Activated naive CD4-positive, alpha-beta T cell treated with anti-CD3 and anti-CD28 coated beads, Interleukin-2, amount 50 U/mL, for 24 hours (primary cell): ENCODE measurements around the gene VAPB.

Source experiments
- H3K27ac Mint-ChIP-seq: one replicate; pipeline ENCODE4 v1.8.0; 2021; ENCODE audit warnings: mild to moderate bottlenecking, mixed read lengths
- H3K27me3 Mint-ChIP-seq: one replicate; pipeline ENCODE4 v1.8.0; 2021; ENCODE audit warnings: mixed read lengths
- H3K36me3 Mint-ChIP-seq: one replicate; pipeline ENCODE4 v1.8.0; 2021; ENCODE audit warnings: mixed read lengths
- H3K4me1 Mint-ChIP-seq: one replicate; pipeline ENCODE4 v1.8.0; 2021; ENCODE audit warnings: mixed read lengths
- H3K4me3 Mint-ChIP-seq: one replicate; pipeline ENCODE4 v1.8.0; 2021; ENCODE audit warnings: mild to moderate bottlenecking, mixed read lengths
- H3K9me3 Mint-ChIP-seq: one replicate; pipeline ENCODE4 v1.8.0; 2021; ENCODE audit warnings: mixed read lengths

The VAPB gene

DNA sequence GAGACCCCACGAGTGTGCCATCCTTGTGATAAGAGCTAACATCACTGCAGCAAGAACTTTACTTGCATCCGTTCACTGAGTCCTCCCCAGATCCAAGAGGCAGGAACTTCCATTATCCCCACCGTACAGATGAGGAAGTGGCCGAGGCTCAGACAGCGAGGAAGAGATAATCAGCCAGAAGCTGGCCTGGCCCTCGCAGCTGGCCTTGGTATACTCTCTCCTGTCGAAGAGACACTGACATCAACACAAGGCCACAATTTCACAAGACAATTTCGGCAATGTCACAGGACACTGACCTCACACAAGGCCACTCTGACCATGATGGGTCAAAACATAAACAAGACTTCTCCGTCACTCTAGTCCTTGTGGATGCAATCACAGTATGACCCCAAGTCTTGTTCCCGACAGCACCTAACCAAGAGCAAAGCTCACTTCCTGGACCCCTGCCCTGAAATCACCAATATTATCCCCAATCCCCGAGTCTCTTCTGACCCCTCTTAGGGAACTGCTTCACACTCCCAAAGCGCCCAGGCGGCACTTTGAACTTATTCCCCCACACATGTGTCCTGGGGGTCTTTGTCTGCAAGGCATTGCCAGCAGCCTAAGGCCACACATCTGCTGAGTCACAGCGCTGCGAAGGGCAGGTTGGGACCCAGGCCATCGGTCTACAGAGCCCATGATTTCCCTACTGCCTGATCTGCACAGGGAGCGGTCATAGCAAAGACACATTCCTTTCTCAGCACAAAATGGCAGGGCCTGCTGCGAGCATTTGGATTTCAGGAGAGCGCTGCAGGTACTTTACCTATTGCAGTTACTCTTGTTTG is 14.8 kb upstream of the VAPB start:
- Mint-ChIP-seq H3K36me3 (no peaks in the 10 kb centered on the region), H3K9me3 (no peaks in the 10 kb centered on the region), H3K27me3 (peaks cover 1% of the 10 kb centered on the region), H3K4me3 (no peak overlapping the region), H3K27ac (no peak overlapping the region), H3K4me1 (no peaks in the 10 kb centered on the region)

DNA sequence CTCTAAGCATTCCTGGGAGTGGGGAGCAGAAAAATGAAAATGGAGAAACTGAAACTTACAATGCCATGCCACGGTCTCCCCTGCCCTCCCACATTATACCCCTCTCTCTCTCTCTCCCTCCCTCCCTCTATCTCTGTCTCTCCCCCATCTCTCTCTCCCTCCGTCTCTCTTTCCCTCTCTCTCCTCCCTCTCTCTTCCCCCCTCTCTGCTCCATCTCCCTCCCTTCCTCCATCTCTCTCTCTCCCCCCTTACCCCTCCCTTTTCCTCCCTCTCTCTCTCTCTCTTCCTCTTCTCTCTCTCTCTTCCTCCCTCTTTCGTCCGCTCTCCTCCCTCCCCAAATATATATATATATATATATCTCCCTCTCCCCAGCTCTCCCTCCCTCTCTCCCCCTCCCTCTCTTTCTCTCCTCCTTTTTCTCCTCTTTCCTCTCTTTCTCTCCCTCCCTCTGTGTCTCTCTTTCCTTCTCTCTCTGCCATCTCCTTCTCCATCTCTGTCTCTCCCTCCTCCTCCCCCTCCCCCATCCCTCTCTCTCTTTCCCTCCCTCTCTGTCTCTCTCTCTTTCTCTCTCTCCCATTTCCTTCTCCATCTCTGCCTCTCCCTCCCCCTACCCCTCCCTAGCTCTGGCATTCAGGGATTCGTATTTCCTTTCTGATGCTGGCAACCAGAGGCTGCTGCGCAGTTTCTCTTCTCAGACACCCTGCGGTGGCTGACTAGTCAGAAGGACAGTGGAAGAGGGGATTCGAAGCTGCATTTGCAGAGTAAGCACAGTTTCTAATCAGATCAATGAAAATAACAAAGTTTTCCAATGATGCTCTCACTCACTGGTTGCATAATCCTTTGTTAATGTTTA is 13.9 kb upstream of the VAPB start:
- H3K27me3 Mint-ChIP-seq = peaks cover 3% of the 10 kb centered on the region
- H3K9me3 Mint-ChIP-seq = no peaks in the 10 kb centered on the region
- no peak overlapping the region for H3K4me3 Mint-ChIP-seq
- no peaks in the 10 kb centered on the region for H3K36me3 Mint-ChIP-seq
- no peaks in the 10 kb centered on the region for H3K4me1 Mint-ChIP-seq
- no peak overlapping the region for H3K27ac Mint-ChIP-seq

DNA sequence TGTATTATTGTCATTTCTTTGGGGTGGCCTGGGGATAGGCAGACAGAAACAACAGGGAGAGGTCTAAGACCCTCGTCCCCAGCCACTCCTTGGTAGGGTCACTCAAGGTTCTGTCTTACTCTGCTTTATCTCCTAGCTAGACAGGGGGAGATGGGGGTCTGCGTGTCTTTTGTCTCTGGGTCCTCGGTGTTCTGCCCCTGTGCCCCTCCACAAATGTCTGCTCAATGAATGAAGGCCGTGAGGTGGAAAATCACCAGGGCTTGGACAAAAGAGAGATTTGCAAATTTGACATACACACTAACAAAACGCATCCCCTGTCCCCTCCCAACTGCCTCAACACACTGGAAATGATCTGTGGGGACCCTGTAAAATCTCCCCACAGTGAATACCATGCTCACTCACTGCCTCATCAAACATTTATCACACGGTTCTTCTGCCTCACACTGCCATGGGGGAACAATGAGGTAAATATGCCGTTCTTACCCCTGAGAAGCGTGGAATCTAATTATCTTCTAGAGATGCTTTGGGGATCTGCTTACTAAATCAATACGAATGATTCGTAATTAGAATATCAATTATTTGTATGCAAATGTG is 13.2 kb upstream of the VAPB start:
- Mint-ChIP-seq H3K27me3 (peaks cover 3% of the 10 kb centered on the region), H3K4me1 (no peaks in the 10 kb centered on the region), H3K4me3 (no peak overlapping the region), H3K36me3 (peaks cover 2% of the 10 kb centered on the region), H3K9me3 (no peaks in the 10 kb centered on the region), H3K27ac (no peak overlapping the region)

DNA sequence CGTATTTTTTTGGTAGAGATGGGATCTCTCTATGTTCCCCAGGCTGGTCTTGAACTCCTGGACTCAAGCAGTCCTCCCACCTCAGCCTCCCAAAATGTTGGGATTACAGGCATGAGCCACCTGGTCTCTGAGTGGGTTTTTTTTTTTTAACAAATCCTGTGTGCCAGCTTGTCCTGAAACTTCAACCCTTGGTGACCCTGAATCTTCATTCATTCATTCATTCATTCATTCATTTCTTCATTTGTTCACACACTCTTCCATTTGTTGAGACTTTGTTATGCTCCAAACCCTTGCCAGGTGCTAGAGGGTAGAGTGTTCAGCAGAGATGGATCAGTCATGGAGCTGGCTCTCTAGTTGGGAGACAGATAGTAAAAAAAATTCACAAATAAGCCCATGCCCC is 12.0 kb upstream of the VAPB start:
- Mint-ChIP-seq H3K4me1 (no peaks in the 10 kb centered on the region), H3K4me3 (no peak overlapping the region), H3K36me3 (peaks cover 3% of the 10 kb centered on the region), H3K9me3 (no peaks in the 10 kb centered on the region), H3K27ac (no peak overlapping the region), H3K27me3 (peaks cover 7% of the 10 kb centered on the region)

DNA sequence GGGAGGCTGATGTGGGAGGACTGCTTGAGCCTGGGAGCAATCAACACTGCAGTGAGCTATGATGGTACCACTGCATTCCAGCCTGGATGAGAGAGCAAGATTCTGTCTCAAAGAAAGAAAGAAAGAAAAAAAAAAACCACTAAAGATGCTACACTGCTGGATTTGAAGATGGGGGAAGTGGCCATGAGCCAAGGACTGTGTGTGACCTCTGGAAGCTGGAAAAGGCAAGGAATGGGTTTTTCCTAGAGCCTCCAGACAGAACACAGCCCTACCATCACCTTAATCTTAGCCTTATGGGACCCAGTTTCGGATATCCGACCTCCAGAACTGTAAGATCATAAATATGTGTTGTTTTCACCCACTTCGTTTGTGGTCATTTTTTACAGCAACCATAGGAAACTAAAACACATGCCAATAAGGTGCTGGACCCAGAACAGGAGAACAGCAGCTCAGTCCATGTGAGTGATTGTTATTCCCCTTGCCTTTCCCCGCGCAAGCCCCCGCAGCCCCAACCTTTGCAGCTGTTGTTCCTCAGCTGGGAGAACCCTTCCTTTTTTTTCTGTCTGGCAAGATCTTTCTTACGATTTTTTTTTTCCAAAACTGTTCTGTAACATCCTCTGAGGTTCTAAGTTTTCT is 11.1 kb upstream of the VAPB start:
- Mint-ChIP-seq H3K4me1 (no peaks in the 10 kb centered on the region), H3K27me3 (peaks cover 7% of the 10 kb centered on the region), H3K9me3 (no peaks in the 10 kb centered on the region), H3K4me3 (no peak overlapping the region), H3K36me3 (peaks cover 3% of the 10 kb centered on the region), H3K27ac (no peak overlapping the region)

DNA sequence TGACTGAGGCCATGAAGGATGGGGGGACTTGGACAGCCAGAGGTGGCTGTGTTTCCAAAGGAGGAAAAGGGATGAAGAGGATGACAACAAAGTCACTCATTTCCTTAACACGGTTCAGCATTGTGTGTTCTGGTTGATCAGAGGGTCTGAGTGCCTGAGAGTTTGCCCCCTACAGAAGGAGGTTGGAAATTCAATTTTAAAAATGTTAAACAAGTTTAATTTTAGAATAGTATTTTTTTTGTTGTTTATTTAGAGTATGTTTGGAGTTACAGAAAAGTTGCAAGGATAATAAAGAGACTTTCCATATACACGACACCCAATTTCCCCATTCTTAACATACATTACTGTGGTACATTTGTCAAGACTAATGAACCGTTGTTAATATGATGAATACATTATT is 10.3 kb upstream of the VAPB start:
- Mint-ChIP-seq H3K36me3 (peaks cover 3% of the 10 kb centered on the region), H3K4me3 (no peak overlapping the region), H3K9me3 (no peaks in the 10 kb centered on the region), H3K27ac (no peak overlapping the region), H3K4me1 (no peaks in the 10 kb centered on the region), H3K27me3 (peaks cover 7% of the 10 kb centered on the region)

DNA sequence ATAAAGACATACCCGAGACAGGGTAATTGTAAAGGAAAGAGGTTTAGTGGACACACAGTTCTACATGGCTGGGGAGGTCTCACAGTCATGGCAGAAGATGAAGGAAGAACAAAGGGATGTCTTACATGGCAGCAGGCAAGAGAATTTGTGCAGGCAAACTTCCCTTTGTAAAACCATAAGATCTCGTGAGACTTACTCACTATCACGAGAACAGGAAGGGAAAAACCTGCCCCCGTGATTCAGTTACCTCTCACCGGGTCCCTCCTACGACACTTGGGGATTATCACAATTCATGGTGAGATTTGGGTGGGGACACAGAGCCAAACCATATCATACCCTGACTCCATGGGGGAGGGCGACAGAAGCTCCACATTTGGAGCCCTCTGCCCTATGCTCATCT is 7.4 kb upstream of the VAPB start:
- Mint-ChIP-seq H3K36me3 (peaks cover 3% of the 10 kb centered on the region), H3K9me3 (no peaks in the 10 kb centered on the region), H3K27ac (no peak overlapping the region), H3K4me1 (no peaks in the 10 kb centered on the region), H3K4me3 (no peak overlapping the region), H3K27me3 (peaks cover 7% of the 10 kb centered on the region)

DNA sequence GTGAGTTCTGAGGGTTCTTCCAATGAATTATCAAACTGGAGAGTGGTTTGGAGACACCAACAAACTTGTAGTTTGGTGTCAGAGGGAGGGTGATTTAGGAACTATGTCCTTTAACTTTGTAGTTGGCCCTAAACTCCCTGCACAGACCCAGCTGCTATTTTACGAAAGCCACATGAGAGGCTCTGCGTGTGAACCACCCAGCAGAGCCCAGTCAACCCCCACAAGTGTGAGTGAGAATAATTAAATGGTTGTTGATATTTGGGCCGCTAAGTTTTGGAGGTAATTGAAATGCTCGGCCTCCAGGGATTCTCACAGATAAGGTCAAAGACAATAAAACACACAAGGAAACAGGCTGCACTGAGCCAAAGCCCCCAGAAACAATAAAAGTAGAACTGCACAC is 6.9 kb upstream of the VAPB start:
- H3K4me1 Mint-ChIP-seq = no peaks in the 10 kb centered on the region
- H3K9me3 Mint-ChIP-seq = no peaks in the 10 kb centered on the region
- peaks cover 3% of the 10 kb centered on the region for H3K36me3 Mint-ChIP-seq
- peaks cover 6% of the 10 kb centered on the region for H3K27me3 Mint-ChIP-seq
- no peak overlapping the region for H3K27ac Mint-ChIP-seq
- H3K4me3 Mint-ChIP-seq = no peak overlapping the region

DNA sequence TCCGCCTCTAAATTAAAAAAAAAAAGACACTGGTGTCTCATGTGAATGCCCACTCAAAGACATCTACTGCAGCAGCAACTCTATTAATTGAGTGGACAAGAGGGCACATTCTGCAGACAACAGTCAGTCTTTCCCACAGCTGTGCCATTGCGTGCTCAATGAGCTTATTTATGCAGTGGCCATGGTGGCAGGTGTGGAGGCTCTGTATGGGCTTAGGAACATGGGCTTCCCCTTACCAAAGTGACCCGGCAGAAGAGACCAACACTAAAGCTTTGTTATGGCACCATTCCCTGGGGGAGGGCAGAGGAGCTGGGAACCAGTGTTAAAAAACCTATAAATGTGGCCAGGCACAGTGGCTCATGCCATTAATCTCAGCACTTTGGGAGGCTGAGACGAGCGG is 4.2 kb upstream of the VAPB start:
- no peak overlapping the region for H3K27ac Mint-ChIP-seq
- peaks cover 4% of the 10 kb centered on the region for H3K27me3 Mint-ChIP-seq
- peaks cover 3% of the 10 kb centered on the region for H3K36me3 Mint-ChIP-seq
- H3K4me3 Mint-ChIP-seq = no peak overlapping the region
- no peaks in the 10 kb centered on the region for H3K9me3 Mint-ChIP-seq
- H3K4me1 Mint-ChIP-seq = peaks cover 8% of the 10 kb centered on the region

DNA sequence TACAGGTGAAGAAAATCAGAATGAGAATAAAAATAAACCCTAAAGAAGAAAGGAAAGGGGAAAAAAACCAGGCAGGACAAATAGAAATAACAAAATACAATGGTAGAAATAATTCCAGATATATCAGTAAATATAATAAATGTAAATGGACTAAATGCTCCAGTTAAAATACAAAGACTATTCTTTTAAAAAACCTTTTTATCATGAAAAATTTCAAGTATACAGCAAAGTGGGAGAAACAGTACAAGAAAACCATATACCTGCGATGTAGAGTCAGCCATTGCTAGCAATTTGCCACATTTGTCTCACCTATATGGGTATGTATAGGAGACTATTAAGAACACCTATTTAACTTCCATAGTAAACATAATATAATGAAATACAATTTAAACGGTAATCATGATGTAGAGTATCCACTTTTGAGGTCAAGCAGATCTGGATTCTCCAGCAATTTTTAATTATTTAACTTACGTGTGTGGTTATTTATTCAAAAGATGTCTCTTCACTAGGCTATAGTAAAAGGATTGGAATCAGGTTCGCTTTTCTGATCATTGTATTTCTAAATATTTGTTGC is 914 bp upstream of the VAPB start:
- Mint-ChIP-seq H3K27ac (peak overlapping the region; percentile 8), H3K4me3 (peak overlapping the region; percentile 23), H3K4me1 (peaks cover 38% of the 10 kb centered on the region), H3K36me3 (peaks cover 16% of the 10 kb centered on the region), H3K27me3 (no peaks in the 10 kb centered on the region), H3K9me3 (no peaks in the 10 kb centered on the region)

DNA sequence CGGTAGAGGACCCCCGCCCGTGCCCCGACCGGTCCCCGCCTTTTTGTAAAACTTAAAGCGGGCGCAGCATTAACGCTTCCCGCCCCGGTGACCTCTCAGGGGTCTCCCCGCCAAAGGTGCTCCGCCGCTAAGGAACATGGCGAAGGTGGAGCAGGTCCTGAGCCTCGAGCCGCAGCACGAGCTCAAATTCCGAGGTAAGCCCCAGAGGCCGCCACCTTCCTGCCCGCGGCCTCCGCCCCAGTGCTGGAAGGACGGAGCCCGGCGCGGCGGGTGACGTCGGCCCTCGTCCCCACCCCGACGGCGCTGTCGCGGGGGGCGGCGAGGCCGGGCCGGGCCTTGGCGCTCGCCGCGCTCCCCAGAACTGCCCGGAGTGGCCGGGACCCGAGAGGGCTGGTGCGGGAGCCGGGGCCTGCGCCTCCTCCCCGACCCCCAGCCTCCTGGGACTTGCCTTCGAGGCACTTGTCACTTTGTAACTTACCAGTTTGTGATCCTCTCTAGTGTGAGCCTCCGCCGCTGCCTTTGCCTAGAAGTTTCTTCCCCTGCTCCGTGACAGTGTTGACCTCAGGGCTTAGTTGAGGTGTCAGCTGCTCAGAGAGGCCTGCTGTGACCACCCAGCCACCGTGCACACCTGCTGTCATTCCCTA is 417 bp downstream of the VAPB start:
- H3K27me3 Mint-ChIP-seq = no peaks in the 10 kb centered on the region
- H3K36me3 Mint-ChIP-seq = peaks cover 23% of the 10 kb centered on the region
- peaks cover 50% of the 10 kb centered on the region for H3K4me1 Mint-ChIP-seq
- peak overlapping the region; percentile 88 for H3K27ac Mint-ChIP-seq
- H3K9me3 Mint-ChIP-seq = no peaks in the 10 kb centered on the region
- H3K4me3 Mint-ChIP-seq = peak overlapping the region; percentile 92

DNA sequence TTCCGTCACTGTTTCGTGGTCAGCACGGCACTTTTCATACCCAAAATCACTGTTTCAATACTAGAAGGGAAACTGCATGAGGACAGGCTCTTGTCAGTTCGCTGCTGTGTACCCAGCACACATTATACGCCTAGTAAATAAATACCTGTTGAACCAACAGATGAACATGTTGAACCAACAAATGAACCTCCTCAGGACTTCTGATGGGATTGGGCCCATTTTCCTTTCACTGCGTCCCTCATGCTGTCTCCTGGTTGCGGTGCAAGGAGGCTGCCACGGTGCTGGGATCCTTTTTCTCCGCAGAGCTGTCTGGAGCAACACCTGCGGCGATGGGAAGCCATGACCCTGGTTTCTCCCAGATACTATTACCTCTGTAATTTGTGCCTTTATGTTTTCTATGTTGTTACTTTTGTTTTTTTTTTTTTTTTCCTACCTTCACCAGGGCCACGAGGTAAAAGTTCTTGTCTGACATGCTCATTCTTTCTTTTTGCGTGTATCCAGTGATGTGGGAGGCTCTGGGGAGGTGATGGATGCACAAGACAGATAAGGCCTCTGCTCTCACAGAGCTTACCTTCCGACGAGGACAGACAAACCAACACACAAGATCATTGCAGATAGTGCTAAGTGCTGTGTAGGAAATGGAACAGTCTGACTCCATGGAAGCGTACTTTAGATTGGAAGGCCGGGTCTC is 1.1 kb downstream of the VAPB start:
- Mint-ChIP-seq H3K27ac (peak overlapping the region; percentile 88), H3K4me1 (peaks cover 56% of the 10 kb centered on the region), H3K9me3 (no peaks in the 10 kb centered on the region), H3K36me3 (peaks cover 23% of the 10 kb centered on the region), H3K4me3 (peak overlapping the region; percentile 92), H3K27me3 (no peaks in the 10 kb centered on the region)

DNA sequence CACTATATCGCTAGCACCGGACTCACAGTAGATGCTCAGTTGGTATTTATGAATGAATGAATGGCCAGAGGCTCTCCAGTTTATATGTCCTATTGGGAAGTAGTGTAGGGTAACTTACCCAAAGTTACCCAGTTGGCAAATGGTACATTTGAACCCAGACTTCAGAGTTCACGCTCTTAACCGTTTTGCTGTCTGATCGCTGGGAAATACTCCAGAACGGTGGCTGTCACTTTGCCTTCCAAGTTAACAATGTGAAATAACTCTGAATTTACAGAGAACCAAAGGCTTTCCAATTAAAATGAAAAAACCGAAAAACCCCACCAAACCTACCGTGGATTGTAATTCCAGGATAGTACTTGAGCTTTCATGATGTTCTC is 1.6 kb downstream of the VAPB start:
- peak overlapping the region; percentile 88 for H3K27ac Mint-ChIP-seq
- H3K27me3 Mint-ChIP-seq = no peaks in the 10 kb centered on the region
- peaks cover 23% of the 10 kb centered on the region for H3K36me3 Mint-ChIP-seq
- H3K4me3 Mint-ChIP-seq = peak overlapping the region; percentile 92
- peaks cover 62% of the 10 kb centered on the region for H3K4me1 Mint-ChIP-seq
- H3K9me3 Mint-ChIP-seq = no peaks in the 10 kb centered on the region

DNA sequence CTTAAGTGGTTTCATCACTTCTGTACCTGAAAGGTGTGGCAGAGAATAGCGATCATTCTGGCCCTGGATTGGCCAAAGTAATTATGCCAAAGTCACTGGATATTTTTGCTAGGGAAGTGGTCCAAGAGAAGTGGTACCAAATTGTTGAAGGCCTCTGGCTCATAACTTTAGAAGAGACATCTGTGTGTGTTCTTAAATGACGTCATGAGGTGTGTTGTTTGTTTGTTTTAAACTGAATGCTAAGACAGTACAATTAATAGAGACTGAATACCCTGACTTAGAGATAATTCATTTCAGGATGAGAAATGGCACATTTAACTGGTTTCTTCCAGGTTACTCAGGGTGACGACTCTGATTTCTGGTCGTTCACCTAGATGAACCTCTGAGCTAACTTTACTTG is 3.3 kb downstream of the VAPB start:
- Mint-ChIP-seq H3K36me3 (peaks cover 25% of the 10 kb centered on the region), H3K4me3 (peak overlapping the region; percentile 33), H3K9me3 (no peaks in the 10 kb centered on the region), H3K27ac (no peak overlapping the region), H3K4me1 (peaks cover 76% of the 10 kb centered on the region), H3K27me3 (no peaks in the 10 kb centered on the region)
